Activated CD4-positive, alpha-beta T cell treated with anti-CD3 and anti-CD28 coated beads, Interleukin-2, amount 50 U/mL, for 4 hours (primary cell): Measurements from ENCODE around the gene REM2.

Experiments
- DNase-seq, 2 experiments: peaks; one replicate each; pipeline ENCODE4 v3.0.0-alpha.2; 2020

Gene REM2

DNA sequence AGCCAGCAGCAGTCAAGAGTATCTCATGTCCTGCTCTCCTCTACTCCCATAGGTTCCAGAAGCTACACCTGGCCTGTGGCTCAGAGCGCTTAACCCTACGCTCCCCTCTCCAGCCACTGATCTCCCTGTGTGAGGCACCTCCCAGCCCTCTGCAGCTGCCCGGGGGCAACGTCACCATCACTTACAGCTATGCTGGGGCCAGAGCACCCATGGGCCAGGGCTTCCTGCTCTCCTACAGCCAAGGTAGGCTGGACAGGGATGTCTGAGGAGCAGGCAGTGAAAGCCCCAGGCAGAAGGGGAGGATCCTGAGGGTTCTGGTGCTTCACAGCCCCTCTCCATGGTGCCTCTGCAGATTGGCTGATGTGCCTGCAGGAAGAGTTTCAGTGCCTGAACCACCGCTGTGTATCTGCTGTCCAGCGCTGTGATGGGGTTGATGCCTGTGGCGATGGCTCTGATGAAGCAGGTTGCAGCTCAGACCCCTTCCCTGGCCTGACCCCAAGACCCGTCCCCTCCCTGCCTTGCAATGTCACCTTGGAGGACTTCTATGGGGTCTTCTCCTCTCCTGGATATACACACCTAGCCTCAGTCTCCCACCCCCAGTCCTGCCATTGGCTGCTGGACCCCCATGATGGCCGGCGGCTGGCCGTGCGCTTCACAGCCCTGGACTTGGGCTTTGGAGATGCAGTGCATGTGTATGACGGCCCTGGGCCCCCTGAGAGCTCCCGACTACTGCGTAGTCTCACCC lies 7.8 kb upstream of the REM2 start:
- no peak for DNase-seq

DNA sequence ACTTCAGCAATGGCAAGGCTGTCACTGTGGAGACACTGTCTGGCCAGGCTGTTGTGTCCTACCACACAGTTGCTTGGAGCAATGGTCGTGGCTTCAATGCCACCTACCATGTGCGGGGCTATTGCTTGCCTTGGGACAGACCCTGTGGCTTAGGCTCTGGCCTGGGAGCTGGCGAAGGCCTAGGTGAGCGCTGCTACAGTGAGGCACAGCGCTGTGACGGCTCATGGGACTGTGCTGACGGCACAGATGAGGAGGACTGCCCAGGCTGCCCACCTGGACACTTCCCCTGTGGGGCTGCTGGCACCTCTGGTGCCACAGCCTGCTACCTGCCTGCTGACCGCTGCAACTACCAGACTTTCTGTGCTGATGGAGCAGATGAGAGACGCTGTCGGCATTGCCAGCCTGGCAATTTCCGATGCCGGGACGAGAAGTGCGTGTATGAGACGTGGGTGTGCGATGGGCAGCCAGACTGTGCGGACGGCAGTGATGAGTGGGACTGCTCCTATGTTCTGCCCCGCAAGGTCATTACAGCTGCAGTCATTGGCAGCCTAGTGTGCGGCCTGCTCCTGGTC lies 7.2 kb upstream of the REM2 start:
- no peak for DNase-seq

DNA sequence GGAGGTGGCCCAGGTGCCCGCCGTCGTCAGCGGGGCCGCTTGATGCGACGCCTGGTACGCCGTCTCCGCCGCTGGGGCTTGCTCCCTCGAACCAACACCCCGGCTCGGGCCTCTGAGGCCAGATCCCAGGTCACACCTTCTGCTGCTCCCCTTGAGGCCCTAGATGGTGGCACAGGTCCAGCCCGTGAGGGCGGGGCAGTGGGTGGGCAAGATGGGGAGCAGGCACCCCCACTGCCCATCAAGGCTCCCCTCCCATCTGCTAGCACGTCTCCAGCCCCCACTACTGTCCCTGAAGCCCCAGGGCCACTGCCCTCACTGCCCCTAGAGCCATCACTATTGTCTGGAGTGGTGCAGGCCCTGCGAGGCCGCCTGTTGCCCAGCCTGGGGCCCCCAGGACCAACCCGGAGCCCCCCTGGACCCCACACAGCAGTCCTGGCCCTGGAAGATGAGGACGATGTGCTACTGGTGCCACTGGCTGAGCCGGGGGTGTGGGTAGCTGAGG lies 6.0 kb upstream of the REM2 start:
- no peak for DNase-seq

DNA sequence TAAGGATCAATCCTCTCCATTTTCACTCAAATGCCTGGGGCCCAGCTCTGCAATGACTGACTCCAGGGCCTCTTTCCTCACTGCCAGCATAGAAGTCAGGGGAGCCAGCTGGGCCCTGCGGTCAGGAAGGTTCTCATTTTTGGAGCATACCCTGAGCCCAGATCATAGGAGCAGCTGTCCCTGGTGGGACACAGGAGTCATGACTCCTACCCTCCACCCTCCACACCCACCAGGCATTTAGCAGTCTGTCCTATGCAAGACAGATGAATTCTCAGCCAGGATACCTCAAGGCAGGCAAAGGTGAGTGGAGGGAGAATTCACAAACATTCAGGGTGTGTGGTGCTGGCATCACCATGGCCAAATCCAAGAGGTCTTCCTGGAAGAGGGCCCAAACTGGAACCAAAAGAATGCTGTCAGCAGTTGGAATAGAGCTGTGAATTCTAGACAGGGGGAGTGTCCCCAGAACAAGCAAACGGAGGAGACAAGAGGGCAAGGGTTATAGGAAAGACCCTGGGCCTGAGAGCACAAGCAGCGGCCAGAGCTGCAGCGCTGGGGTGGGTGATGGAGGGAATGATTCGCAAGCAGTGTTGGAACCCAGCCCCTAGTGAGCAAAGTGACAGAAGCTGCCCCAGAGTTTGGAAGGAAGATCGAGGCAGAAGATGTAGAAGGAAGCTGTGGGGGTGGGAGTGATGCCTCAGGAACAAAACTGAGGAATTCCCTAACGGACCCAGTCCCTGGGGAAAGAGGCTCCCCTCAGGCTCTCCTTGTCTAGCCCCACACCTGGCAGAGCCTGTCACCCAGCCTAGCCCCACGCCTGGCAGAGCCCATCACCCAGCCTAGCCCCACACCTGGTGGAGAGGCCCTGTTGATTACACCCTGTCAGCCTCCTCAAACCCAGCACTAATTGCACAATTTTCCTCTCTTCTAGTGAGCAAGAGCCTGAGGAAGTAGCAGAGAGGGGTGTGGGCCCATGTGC lies 4.5 kb upstream of the REM2 start:
- no peak for DNase-seq

DNA sequence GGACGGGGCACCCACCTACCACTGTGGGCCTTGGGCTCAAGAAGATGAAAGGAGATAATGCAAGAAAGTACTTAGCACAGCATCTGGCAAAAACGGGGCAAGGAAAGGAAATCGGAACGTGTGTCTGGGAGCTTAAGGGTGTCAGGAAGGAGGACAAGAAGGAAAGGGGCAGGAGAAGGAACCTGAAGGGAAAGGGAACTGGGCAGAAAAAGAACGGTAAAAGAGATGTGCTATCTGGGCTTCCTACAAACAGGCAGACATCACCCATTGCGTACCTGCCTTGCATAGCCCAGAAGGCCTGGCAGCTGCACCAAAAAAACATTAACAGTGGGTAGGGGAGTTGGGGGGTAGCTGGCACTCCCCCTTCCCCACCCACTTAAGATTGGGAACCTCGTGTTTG lies 958 bp upstream of the REM2 start:
- no peak for DNase-seq

DNA sequence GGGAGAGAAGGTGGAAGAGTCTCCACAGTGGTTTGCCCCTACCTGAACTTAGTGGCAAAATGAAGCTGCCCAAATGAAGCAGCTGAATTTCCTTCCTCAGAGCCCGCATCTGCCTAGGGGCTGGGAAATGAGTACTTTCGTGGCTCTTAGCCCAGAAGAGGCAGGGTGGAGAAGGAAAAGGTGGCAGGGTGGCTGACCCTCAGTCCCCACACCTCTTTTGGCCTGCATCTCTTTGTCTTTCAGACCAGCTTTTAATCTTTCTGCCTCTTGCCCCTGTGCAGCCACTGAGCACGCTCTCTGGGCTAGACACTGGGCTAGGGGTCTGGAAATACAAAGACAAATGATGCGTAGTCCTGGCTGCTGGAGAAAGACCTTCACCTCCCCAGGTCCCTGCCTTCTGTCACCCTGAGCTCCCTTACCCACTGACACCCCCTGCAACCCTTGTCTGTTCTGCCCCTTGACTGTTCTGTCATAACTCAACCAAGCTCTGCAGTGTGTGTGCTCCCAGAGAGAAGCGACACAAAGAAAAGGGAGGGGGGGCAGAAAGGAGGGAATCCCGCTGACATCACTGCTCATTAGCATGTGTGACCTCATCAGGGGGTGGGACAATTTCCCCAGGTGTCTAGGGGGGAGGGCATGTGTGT lies 371 bp upstream of the REM2 start:
- peak; percentile 53 to 64 for DNase-seq

DNA sequence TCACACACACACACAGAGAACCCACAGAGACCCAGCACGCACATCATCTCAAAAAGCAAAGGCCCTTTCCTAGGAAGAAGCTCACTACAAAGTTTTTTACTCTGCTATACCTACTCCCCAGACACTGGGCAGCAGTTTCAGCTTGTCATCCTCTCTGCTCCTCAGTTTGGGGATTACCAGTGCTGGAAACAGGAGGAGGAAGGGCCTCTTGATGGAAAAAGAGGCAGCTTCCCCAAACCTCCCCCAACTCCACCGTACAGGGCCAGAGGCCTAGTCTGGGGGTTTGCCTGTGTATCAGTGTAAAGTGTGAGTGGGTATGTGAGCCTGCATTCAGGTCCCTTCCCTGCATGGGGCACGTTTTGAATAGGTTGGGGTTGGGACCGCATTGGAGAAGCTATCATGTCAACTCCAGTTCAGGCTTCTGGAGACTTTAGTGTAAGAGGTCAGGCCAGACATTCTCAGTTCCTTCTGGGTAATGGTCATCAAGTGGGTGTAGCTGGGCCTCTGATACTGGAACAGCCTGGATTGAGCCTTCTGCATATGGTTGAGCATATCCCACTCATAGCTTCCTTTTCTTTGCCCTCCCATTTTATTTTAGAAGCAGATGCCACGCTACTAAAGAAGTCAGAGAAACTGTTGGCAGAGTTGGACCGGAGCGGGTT lies 1.2 kb downstream of the REM2 start:
- no peak for DNase-seq

DNA sequence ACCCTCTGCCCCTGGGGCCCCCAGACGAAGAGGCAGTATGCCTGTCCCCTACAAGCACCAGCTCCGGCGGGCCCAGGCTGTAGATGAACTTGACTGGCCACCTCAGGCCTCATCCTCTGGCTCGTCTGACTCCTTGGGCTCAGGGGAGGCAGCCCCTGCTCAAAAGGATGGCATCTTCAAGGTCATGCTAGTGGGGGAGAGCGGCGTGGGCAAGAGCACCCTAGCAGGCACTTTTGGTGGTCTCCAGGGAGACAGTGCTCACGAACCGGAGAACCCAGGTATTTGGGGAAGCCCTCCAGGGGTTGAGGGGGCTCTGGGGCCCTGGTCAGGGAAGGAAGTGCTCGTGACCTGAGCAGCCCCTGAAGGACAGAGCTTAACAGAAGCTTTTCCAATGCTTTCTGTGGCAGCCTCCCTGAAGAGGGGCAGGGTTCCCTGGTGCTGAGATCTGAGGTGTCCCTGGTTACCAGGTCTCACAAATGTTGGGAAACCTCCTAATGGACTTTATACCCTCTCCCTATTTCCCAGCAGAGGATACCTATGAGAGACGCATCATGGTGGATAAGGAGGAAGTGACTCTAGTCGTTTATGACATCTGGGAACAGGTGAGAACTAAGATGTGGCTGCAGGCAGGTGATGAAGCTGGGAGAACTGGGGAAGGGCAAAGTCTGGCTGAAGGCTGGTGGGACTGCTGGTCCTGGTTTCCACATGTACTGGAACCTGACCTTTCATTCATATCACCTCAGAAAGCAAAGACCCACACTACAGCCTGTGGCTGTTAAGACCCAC lies 1.9 kb downstream of the REM2 start:
- DNase-seq = no peak

DNA sequence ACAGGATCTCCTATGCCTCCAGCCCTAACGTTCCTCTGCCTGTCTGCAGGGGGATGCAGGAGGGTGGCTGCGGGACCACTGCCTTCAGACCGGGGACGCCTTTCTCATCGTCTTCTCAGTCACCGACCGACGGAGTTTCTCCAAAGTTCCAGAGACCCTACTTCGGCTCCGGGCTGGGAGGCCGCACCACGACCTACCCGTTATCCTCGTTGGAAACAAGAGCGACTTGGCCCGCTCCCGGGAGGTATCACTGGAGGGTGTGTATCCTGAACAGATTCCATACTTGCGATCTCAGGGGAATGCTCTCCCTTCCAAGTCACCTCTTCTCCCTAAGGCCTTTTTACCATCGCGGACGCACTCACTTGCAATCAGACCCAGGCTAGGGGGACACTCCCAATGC lies 3.0 kb downstream of the REM2 start:
- DNase-seq = no peak

DNA sequence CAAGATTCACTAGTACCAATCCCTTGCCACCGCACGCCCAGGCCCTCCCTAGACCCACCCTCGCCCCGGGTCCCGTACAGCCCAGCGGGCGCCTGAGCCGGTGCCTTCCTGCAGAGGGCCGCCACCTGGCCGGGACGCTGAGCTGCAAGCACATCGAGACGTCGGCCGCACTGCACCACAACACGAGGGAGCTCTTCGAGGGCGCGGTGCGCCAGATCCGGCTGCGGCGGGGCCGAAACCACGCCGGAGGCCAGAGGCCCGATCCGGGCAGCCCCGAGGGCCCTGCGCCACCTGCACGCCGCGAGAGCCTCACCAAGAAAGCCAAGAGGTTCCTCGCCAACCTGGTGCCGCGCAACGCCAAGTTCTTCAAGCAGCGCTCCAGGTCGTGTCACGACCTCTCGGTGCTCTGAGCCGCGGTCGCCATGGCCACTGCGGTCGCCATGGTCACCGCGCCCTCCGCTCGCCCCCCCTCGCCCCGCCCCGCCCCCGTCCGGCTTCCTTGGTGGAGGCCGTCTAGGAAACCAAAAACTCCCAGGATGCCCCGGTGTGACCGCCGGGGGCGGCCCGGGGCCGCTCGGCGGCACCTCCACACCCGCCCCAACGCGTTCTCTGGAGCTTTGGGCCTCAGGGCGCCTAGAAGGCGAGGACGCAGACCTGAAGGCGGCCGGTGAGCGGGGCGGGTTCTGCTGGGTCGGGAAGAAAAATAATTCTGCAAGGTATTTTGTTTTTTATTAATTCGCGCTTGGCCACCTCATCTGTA lies 3.7 kb downstream of the REM2 start:
- peak; percentile 63 to 66 for DNase-seq

DNA sequence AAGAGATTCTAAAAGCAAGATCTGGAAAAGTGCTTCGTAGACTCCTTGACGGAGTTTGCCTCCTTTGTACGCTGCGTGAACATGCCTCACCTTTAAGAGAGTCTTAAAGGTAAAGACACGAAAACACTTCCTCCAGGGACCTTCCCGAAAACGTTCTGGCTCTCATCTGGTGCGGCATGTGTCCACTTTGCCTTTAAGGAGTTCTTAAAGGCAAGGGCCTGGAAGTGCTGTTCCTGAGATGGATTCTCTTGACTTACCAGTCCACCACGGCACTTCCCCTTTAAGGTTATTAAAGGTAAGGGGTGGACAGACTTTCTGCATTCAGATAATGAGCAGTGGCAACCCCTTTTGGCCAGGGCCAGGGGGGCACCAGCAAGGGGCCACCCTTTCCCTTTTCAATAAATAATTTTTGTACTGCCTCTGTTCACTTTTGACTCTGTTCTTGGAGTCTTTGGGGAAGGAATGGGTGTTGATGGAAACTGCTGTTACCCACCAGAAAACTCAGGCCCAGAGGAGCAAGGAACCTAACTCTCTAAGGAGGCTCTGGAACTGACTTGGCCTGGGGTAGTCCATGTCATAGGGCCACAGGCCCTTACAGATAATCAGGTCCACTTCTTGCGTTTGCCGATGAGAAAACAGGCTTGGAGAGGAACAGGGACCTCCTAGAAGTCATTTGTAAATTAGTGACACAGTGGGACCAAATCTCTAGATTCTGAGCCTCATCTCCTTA lies 4.4 kb downstream of the REM2 start:
- peak; percentile 13 to 18 for DNase-seq

DNA sequence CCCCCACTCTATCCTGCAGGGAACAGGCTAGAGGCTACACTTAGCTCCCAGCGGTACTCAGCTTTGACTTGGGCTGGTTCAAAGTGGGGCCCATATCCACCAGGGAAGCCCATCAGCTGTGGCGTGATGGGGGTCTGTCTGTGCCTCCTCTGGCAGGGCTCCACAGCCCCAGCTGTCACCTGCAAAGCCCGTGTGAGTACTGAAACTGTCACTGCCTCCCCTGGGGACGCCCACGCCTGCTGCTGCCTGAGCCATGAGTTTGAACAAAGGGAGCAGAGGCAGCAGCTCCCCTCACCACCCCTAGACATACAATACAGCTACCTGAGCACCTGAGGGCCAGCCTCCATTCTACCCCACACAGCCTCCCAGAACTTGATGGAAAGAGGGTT lies 5.0 kb downstream of the REM2 start:
- DNase-seq = peak; percentile 70 to 72

DNA sequence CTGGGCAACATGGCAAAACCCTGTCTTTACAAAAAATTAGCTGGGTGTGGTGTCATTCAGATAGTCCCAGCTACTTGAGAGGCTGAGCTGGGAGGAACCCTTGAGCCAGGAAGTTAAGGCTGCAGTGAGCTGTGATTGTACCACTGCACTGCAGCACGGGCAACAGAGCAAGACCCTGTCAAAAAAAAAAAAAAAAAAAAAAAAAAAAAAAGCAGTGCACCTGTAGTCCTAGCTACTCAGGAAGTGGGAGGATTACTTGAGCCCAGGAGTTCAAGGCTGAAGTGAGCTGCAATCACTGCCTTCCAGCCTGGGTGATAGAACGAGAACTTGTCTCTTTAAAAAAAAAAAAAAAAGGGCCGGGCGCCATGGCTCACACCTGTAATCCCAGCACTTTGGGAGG lies 5.6 kb downstream of the REM2 start:
- DNase-seq = no peak

DNA sequence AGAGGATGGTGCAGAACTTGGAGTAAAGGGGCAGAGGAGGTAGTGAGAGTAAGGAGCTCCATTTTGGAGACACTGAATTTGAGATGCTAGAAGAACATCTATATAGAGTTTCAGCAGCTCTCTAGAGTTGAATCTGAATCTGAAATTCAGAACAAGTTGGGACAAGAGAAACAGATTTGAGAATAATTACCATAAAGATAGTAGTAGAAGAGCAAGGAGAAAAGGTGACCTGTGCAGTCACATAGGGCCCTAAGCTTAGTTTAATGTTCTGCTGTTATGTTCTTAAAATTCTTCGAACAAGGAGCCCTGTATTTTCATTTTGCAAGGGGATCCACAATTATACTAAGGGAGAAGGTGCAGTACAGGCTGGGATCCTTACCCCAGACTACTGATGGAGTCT lies 7.4 kb downstream of the REM2 start:
- DNase-seq = no peak

DNA sequence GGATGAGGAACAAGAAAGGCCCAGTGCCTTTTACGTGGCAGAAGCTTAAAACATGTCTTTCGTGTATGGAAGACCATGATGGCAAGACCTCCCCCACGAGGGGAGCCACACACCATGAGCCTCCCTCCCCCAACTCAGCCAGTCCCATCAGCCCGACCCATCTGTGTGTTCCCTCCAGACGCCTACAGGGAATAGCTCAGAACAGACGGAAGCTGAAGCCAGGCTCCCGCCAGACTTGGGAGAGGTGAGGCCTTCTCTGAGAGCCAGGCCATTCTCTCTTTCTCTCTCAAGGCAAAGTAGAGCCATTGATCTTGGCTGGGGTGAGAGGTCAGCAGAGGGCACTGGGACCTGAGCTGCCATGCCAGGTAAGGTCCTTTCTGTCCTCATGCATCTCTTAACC lies 9.5 kb downstream of the REM2 start:
- DNase-seq = no peak

DNA sequence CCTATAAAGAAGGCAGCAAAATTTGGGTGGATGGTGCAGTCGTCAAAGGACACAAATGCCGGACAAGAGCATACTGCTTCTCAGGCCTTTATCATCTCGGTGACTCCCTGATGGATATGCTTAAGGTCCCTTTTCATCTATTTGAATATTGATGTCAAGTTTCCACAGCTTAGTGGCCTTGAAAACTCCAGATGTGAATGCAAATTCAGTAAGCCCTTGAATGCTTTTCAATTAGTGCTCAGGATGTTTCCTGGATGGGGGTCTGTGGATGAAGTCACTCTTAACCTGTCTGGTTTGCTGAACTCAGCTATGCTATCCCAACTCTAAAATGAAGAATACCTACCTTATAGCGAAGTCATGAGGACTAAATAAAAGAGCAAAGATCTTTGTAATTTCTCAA lies 10.7 kb downstream of the REM2 start:
- DNase-seq = no peak

DNA sequence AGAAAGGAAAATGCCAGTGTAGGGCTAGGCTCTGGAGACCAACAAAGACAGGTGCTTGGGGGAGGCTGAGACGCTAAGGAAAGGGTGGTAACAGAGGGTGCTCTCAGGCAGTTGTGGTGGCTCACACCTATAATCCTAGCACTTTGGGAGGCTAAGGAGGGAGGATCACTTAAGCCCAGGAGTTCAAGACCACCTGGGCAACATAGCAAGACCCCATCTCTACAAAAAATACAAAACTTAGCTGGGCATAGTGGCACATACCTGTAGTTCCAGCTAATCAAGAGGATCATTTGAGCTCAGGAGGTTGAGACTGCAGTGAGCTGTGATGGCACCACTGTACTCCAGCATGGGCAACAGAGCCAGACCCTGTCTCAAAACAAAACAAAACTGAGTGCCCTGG lies 12.4 kb downstream of the REM2 start:
- no peak for DNase-seq

DNA sequence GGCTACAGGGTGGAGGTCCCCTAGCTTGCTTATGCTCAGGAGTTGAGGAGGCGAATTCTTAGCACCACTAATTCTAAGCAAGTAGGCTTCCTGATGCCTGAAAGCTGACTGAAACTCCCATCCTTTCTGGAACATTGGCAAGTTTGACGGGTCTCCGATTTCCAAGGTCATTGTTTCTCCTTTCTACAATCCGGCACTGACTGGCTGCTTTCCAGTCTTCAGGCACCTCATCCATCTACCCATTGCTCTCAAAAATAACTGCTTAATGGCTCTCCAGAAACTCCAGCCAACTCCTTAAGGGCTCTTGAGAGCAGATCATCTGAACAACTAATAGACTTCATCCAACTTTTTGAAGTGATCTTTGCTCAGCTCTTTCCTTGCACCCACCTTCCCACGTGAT lies 13.3 kb downstream of the REM2 start:
- DNase-seq = no peak

DNA sequence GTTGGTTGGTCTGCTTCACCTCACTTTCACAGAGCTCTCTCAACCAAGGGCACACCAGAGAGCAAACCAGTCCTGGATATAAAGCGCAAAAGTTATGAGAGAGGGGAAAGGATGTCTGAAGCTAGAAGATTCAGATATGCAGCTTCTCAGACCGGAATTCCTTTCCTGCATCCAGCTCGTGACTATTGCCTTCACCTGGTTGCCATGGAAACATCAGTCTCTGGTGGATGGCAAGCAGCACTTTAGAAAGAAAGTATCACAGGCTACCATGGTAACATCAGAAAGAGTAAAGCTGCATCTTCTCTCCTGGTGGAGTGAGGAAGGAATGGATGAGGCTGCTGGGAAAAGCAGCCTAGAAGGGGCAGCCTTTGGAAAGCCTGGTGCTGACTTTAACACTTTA lies 13.7 kb downstream of the REM2 start:
- DNase-seq = no peak

DNA sequence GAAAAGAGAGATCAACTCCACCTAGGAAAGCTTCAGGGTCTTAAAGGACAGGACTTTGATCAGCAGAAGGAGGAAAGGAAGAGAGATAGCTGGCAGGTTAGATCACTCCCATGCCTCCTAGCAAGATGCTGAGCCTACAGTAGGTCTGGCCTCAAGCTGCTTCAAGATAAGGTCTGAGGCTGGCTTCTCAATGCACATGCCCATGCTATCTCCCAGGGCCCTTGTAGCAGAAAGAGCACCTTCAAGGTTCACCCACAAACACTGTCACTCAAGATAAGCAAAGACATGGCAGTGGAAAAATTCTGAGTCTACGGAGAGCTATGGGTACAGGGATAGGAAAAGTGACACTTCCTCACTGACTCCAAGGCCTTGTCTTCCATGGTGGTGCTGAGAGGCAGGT lies 14.3 kb downstream of the REM2 start:
- no peak for DNase-seq
